Measurements from ENCODE around the gene EIF3B. TPM values are rescaled to one million over a fixed set of nuclear protein-coding genes. Genes with fewer than 3 reads are reported as not detected.
"Not testable (repeated sequence)": the region's sequence is repeated elsewhere in the genome, so short reads cannot be mapped to it uniquely, and the experiment has no call there.

The EIF3B gene
- total RNA-seq, 1 experiment from 2014 or later = 290 TPM

- TF ChIP-seq CTCF (IDR thresholded peaks at IDR 0.05; ENCODE audit: unreplicated experiment) = no peak
- Mint-ChIP-seq H3K36me3 (ENCODE audit: insufficient read depth, unreplicated experiment) (no peaks in the 10 kb centered on the region), H3K27ac (ENCODE audit: low read depth, unreplicated experiment) (no peak within 1 kb of the TSS), H3K27me3 (ENCODE audit: insufficient read depth, unreplicated experiment) (no peaks in the 10 kb centered on the region), H3K4me1 (ENCODE audit: insufficient read depth, unreplicated experiment) (peaks cover 10% of the 10 kb centered on the region), H3K4me3 (ENCODE audit: unreplicated experiment) (no peak within 1 kb of the TSS), H3K9me3 (ENCODE audit: unreplicated experiment) (no peaks in the 10 kb centered on the region)
- CTCF ChIA-PET = interaction anchor here (0.9 kb wide), 1 partner anchor 46 kb away, joined by 3 read pairs; no protein-coding TSS in a partner anchor
- intact Hi-C loops (cut with micrococcal nuclease) = no loop called here
- BruUV-seq (replicated peaks) = no TSS peak
- POLR2A ChIA-PET = interaction anchor here (0.6 to 1.7 kb wide), 8 partner anchors 16 to 175 kb away, joined by 3 to 12 read pairs (median 3); partner anchors contain the start of genes EIF3B, MRM2 and NUDT1
- DNase-seq (ENCODE audit: unreplicated experiment) = peak; percentile 82
Observed at GRCh38 chr7:2314209-2314955, 40.2 kb upstream of the EIF3B start, which contains the start of gene SNX8. Gene SNX8, minus strand, starts transcription at chr7:2314441. Its CDS starts 20 bp downstream, at chr7:2314421.

GRCh38 chr7:2314956-2315530 is 39.6 kb upstream of the EIF3B start:
- H3K4me1 Mint-ChIP-seq (ENCODE audit: insufficient read depth, unreplicated experiment); CTCF ChIA-PET; H3K27me3 Mint-ChIP-seq (ENCODE audit: insufficient read depth, unreplicated experiment); H3K27ac Mint-ChIP-seq (ENCODE audit: low read depth, unreplicated experiment); intact Hi-C loops (cut with micrococcal nuclease); DNase-seq (ENCODE audit: unreplicated experiment); H3K9me3 Mint-ChIP-seq (ENCODE audit: unreplicated experiment); H3K4me3 Mint-ChIP-seq (ENCODE audit: unreplicated experiment); BruUV-seq (replicated peaks); POLR2A ChIA-PET; H3K36me3 Mint-ChIP-seq (ENCODE audit: insufficient read depth, unreplicated experiment): not testable (repeated sequence)

GRCh38 chr7:2315787-2316186 is 38.8 kb upstream of the EIF3B start:
- Mint-ChIP-seq H3K4me1 (ENCODE audit: insufficient read depth, unreplicated experiment) (peaks cover 4% of the 10 kb centered on the region), H3K27ac (ENCODE audit: low read depth, unreplicated experiment) (no peak overlapping the region), H3K9me3 (ENCODE audit: unreplicated experiment) (no peaks in the 10 kb centered on the region), H3K36me3 (ENCODE audit: insufficient read depth, unreplicated experiment) (no peaks in the 10 kb centered on the region), H3K27me3 (ENCODE audit: insufficient read depth, unreplicated experiment) (no peaks in the 10 kb centered on the region), H3K4me3 (ENCODE audit: unreplicated experiment) (no peak overlapping the region)
- no peak for TF ChIP-seq CTCF (IDR thresholded peaks at IDR 0.05; ENCODE audit: unreplicated experiment)
- ChIA-PET CTCF (no interaction called here), POLR2A (no interaction called here)
- no peak for DNase-seq (ENCODE audit: unreplicated experiment)
- intact Hi-C loops (cut with micrococcal nuclease) = no loop called here
- no TSS peak for BruUV-seq (replicated peaks)

- DNase-seq (ENCODE audit: unreplicated experiment) = no peak
- Mint-ChIP-seq H3K4me3 (ENCODE audit: unreplicated experiment) (no peak overlapping the region), H3K36me3 (ENCODE audit: insufficient read depth, unreplicated experiment) (no peaks in the 10 kb centered on the region), H3K27ac (ENCODE audit: low read depth, unreplicated experiment) (no peak overlapping the region), H3K4me1 (ENCODE audit: insufficient read depth, unreplicated experiment) (peaks cover 4% of the 10 kb centered on the region), H3K27me3 (ENCODE audit: insufficient read depth, unreplicated experiment) (no peaks in the 10 kb centered on the region), H3K9me3 (ENCODE audit: unreplicated experiment) (no peaks in the 10 kb centered on the region)
- CTCF ChIA-PET = no interaction called here
- no TSS peak for BruUV-seq (replicated peaks)
- POLR2A ChIA-PET = no interaction called here
- intact Hi-C loops (cut with micrococcal nuclease) = no loop called here
- TF ChIP-seq CTCF (IDR thresholded peaks at IDR 0.05; ENCODE audit: unreplicated experiment) = no peak
Observed at GRCh38 chr7:2316578-2316977, 38.0 kb upstream of the EIF3B start.

Measured in MCF 10A (cell line).